Lung (tissue), 13 donors: ENCODE results near the gene LIFR. TPM values are rescaled to one million over a fixed set of nuclear protein-coding genes. Genes with fewer than 3 reads are reported as not detected.

Source experiments
- ATAC-seq: fragments of 200-7000 bp; cut with Tn5 transposase; one replicate; pipeline ENCODE4 v1.9.1; 2020; ENCODE audit warnings: moderate number of reproducible peaks; ENCODE audit not compliant: insufficient read depth, low FRiP score
- DNase-seq, 3 donors: peaks; one replicate each; pipeline ENCODE4 v3.0.0-alpha.2; 2013 to 2017
- H3K27ac ChIP-seq, 2 donors: one replicate each; pipeline ENCODE4 v1.5.1; 2013; ENCODE audit warnings: mild to moderate bottlenecking in 2 of 2, moderate library complexity in 2 of 2, control low read depth in 1 of 2, inconsistent platforms in 1 of 2, low read depth in 1 of 2, low read length in 1 of 2
- H3K27me3 ChIP-seq, 3 donors: one replicate each; pipeline ENCODE4 v1.5.1; 2013; ENCODE audit warnings: low read length in 2 of 3; ENCODE audit not compliant: control insufficient read depth in 3 of 3, insufficient read depth in 3 of 3
- H3K36me3 ChIP-seq, 4 donors: one replicate each; pipeline ENCODE4 v1.5.1; 2013; ENCODE audit warnings: low read length in 4 of 4, mild to moderate bottlenecking in 1 of 4, moderate library complexity in 1 of 4; ENCODE audit not compliant: control insufficient read depth in 4 of 4, insufficient read depth in 4 of 4
- H3K4me1 ChIP-seq, 5 donors: one replicate each; pipeline ENCODE4 v1.5.1; 2013; ENCODE audit warnings: low read length in 5 of 5, mild to moderate bottlenecking in 2 of 5, moderate library complexity in 1 of 5; ENCODE audit not compliant: control insufficient read depth in 5 of 5, insufficient read depth in 5 of 5
- H3K4me3 ChIP-seq: one replicate; pipeline ENCODE4 v1.5.1; 2013; ENCODE audit warnings: mild to moderate bottlenecking, control low read depth, moderate library complexity
- H3K9ac ChIP-seq, 2 donors: one replicate each; pipeline ENCODE4 v1.5.1; 2013; ENCODE audit warnings: low read length in 2 of 2, control low read depth in 1 of 2; ENCODE audit not compliant: insufficient read depth in 1 of 2
- H3K9me3 ChIP-seq, 4 donors: one replicate each; pipeline ENCODE4 v1.5.1; 2013; ENCODE audit warnings: low read length in 3 of 4, mild to moderate bottlenecking in 1 of 4, moderate library complexity in 1 of 4; ENCODE audit not compliant: control insufficient read depth in 4 of 4, insufficient read depth in 3 of 4
- whole genome bisulfite sequencing, 2 donors: extraction: QIAGEN DNeasy Blood & Tissue Kit; methylation state at CpG; one replicate each; pipeline ENCODE4 v1.1.7; 2013; 5-methylcytosine and 5-hydroxymethylcytosine counted together
- polyA plus RNA-seq, 2 donors: library from polyadenylated mRNA; stranded (reverse); fragments of 200-250 nt; gene quantifications; one replicate each; pipeline ENCODE4 v1.2.1, GENCODE V29; 2013
- small RNA-seq: library from RNA; depleted of rRNA; stranded (forward); fragments of <200 nt; gene quantifications from one replicate; pipeline ENCODE3, GENCODE V24; 2014; ENCODE audit warnings: low replicate concordance
- total RNA-seq, 2 donors: library from RNA; depleted of rRNA in 1 of 2; stranded (reverse); fragments of >200 nt in 1 of 2; gene quantifications; one replicate each; pipeline ENCODE4 v1.2.1, GENCODE V29; 2014 to 2021
- TF ChIP-seq, protein P1 (sequence below): IDR thresholded peaks from 2 replicates; pipeline ENCODE4 v1.5.1; 2012; ENCODE audit warnings: mild to moderate bottlenecking; ENCODE audit errors: control extremely low read depth, extremely low read depth
- donor health status: control.
- donor health status: control.
- donor health status: Bipolar disorder and iron deficiency.
- donor health status: healthy.
- donor health status: DM: yes; HTN: yes; CAD: no.

The LIFR gene
- total and polyA plus RNA-seq, 4 donors: 14.2 to 345 (median 37.8) TPM

DNA sequence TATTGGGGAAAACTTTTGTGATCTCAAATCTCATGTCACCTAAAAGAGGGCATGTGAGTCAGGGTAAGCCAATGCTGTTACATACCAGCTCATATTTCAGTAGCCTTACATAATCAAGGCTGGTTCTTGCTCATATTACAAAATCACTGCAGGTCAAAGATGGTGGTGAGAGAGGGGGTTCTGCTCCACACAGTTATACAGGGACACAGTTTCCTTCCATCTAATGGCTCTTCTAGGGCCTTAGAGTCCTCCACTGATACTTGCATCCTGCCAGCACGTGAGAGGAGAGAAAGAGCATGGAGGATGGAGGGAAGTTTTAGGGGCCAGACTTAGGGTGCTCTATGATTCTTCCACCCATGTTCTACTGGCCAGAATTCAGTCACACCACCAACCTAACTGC, 130.0 kb downstream of the LIFR start:
- WGBS, 2 donors: 72 to 86% methylated on average over 1 of the region's 1 CpG
- TF ChIP-seq, protein P1, sequence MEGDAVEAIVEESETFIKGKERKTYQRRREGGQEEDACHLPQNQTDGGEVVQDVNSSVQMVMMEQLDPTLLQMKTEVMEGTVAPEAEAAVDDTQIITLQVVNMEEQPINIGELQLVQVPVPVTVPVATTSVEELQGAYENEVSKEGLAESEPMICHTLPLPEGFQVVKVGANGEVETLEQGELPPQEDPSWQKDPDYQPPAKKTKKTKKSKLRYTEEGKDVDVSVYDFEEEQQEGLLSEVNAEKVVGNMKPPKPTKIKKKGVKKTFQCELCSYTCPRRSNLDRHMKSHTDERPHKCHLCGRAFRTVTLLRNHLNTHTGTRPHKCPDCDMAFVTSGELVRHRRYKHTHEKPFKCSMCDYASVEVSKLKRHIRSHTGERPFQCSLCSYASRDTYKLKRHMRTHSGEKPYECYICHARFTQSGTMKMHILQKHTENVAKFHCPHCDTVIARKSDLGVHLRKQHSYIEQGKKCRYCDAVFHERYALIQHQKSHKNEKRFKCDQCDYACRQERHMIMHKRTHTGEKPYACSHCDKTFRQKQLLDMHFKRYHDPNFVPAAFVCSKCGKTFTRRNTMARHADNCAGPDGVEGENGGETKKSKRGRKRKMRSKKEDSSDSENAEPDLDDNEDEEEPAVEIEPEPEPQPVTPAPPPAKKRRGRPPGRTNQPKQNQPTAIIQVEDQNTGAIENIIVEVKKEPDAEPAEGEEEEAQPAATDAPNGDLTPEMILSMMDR: no peak
- H3K9ac ChIP-seq: no peak overlapping the region
- no peaks in the 10 kb centered on the region for H3K27me3 ChIP-seq
- DNase-seq (no peak), ATAC-seq (no peak)
- no peak overlapping the region for H3K4me3 ChIP-seq
- no peak overlapping the region for H3K27ac ChIP-seq
- H3K36me3 ChIP-seq: no peaks in the 10 kb centered on the region
- H3K4me1 ChIP-seq: peaks cover 0 to 7% (median 0%) of the 10 kb centered on the region in 5 donors
- H3K9me3 ChIP-seq: no peaks in the 10 kb centered on the region

Small RNA genes lying within 50 kb of the gene (small RNA-seq; reads per million reads assigned to genes)
- gene AC091839.1 (not detected), gene MIR3650 (not detected)
